Sigmoid colon (tissue), 7 donors: ENCODE measurements around the gene GBX2. TPM values are rescaled to one million over a fixed set of nuclear protein-coding genes. Genes with fewer than 3 reads are reported as not detected.

Experiments
- DNase-seq: peaks from one replicate; pipeline ENCODE4 v3.0.0-alpha.2; 2019
- H3K27ac ChIP-seq, 4 donors: fragments of 200-600 bp; sonication (generic); one replicate each; pipeline ENCODE4 v1.5.1; 2016 to 2019; ENCODE audit warnings: mild to moderate bottlenecking in 1 of 4
- H3K27me3 ChIP-seq, 3 donors: fragments of 200-600 bp; sonication (generic); one replicate each; pipeline ENCODE4 v1.5.1; 2019; ENCODE audit warnings: mild to moderate bottlenecking in 1 of 3
- H3K36me3 ChIP-seq, 4 donors: fragments of 200-600 bp; sonication (generic); one replicate each; pipeline ENCODE4 v1.5.1; 2016 to 2019
- H3K4me1 ChIP-seq, 4 donors: fragments of 200-600 bp; sonication (generic); one replicate each; pipeline ENCODE4 v1.5.1; 2017 to 2019
- H3K4me3 ChIP-seq, 4 donors: fragments of 200-600 bp; sonication (generic); one replicate each; pipeline ENCODE4 v1.5.1; 2017 to 2019; ENCODE audit warnings: mild to moderate bottlenecking in 2 of 4, moderate library complexity in 1 of 4
- H3K9me3 ChIP-seq, 4 donors: fragments of 200-600 bp in 3 of 4; sonication (generic) in 3 of 4; one replicate each; pipeline versions ENCODE4 v1.5.1 to v1.6.1; 2013 to 2019
- CTCF ChIP-seq, 4 experiments: fragments of 450-650 bp in 3 of 4; fragments of 200-600 bp in 1 of 4; IDR thresholded peaks; one replicate each; pipeline ENCODE4 v1.5.1; 2016 to 2019; ENCODE audit warnings: antibody characterized with exemption in 4 of 4, mild to moderate bottlenecking in 3 of 4, moderate library complexity in 2 of 4
- EP300 ChIP-seq, 4 donors: sonication (generic); formaldehyde crosslinking; IDR thresholded peaks; one replicate each; pipeline ENCODE4 v1.6.1; 2017; ENCODE audit warnings: antibody characterized with exemption in 4 of 4
- POLR2A ChIP-seq, 2 donors: fragments of 450-650 bp; IDR thresholded peaks; one replicate each; pipeline ENCODE4 v1.6.1; 2016; ENCODE audit warnings: antibody characterized with exemption in 2 of 2, mild to moderate bottlenecking in 2 of 2, moderate library complexity in 2 of 2
- POLR2AphosphoS5 ChIP-seq, 4 donors: sonication (generic); formaldehyde crosslinking; IDR thresholded peaks; one replicate each; pipeline ENCODE4 v1.6.1; 2017; ENCODE audit warnings: antibody characterized with exemption in 4 of 4
- WGBS, 2 donors: extraction: QIAGEN DNeasy Blood & Tissue Kit; methylation state at CpG; one replicate each; pipeline ENCODE4 v1.1.7; 2013; 5-methylcytosine and 5-hydroxymethylcytosine counted together
- intact Hi-C: fragments of 100-400 bp; cut with DNase I; formaldehyde crosslinking; loops from one replicate; pipeline ENCODE4 v1.15.1; 2023
- polyA plus RNA-seq, 3 donors: library from polyadenylated mRNA; stranded (reverse); fragments of 200-250 nt; gene quantifications; one replicate each; pipeline ENCODE4 v1.2.3, GENCODE V29; 2013
- total RNA-seq, 4 donors: library from RNA; depleted of rRNA; stranded (reverse); fragments of >200 nt; gene quantifications; one replicate each; pipeline ENCODE4 v1.1.0, GENCODE V29; 2016
- donor health status: healthy with polysubstance abuse.
- donor health status: Bipolar disorder and iron deficiency.
- donor health status: healthy.

Gene GBX2
- total and polyA plus RNA-seq, 7 donors, result not detected

DNA sequence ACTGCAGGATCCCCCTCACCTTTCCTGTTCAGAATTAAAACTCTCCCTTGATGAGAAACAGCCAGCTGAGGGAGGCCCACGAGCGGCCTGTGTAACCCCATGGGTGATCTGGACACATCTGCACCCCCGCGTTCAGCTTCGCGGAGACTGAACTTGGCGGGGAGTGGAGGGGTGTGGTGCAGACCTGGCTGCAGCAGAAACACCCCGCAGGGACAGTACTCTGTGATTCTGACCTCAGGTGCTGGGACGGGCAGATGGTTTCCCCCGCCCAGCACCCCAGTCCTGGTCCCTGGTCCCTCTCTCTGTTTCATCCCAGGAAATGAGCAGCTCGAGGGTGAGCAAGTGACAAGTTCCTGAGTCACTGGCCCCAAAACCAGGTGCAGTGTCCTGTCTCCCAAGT lies 41.2 kb downstream of the GBX2 start:
- Histone ChIP-seq H3K4me3 (no peak overlapping the region), H3K4me1 (no peaks in the 10 kb centered on the region), H3K36me3 (peaks cover 0 to 47% (median 10%) of the 10 kb centered on the region in 4 donors), H3K9me3 (no peaks in the 10 kb centered on the region), H3K27ac (no peak overlapping the region), H3K27me3 (no peaks in the 10 kb centered on the region)
- intact Hi-C loops, result no loop called here
- no peak for DNase-seq
- WGBS, 2 donors, result 93 to 94% methylated on average over 11 of the region's 11 CpGs
- TF ChIP-seq CTCF (IDR thresholded peaks at IDR 0.05) (no peak), POLR2AphosphoS5 (IDR thresholded peaks at IDR 0.05) (no peak), EP300 (IDR thresholded peaks at IDR 0.05) (no peak), POLR2A (IDR thresholded peaks at IDR 0.05) (no peak)

DNA sequence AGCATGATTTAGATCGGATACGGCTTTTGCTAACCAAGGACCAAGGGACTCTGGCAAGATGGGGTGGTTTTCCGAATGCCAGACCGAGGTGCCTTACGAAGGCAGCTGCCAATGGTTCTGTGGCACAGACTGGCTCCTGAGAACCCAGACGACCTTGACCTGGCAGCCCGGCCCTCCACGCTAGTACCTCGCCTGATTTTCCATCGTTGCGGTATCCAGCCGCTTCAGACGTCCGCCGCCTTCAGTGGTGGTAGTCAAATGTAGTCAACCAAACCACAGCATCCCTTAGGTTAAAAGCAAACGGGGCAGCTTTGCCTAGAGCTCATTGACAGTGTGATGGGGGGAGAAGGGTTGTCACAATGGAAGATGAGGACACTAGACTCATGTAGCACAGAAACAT lies 42.6 kb downstream of the GBX2 start:
- Histone ChIP-seq H3K4me1 (no peaks in the 10 kb centered on the region), H3K4me3 (no peak overlapping the region), H3K27ac (no peak overlapping the region), H3K27me3 (no peaks in the 10 kb centered on the region), H3K9me3 (no peaks in the 10 kb centered on the region), H3K36me3 (peaks cover 0 to 60% (median 10%) of the 10 kb centered on the region in 4 donors)
- TF ChIP-seq POLR2AphosphoS5 (IDR thresholded peaks at IDR 0.05), result no peak
- no peak for TF ChIP-seq POLR2A (IDR thresholded peaks at IDR 0.05)
- no peak for TF ChIP-seq EP300 (IDR thresholded peaks at IDR 0.05)
- TF ChIP-seq CTCF (IDR thresholded peaks at IDR 0.05), result no peak
- DNase-seq, result no peak
- WGBS, 2 donors, result 93 to 95% methylated on average over 16 of the region's 16 CpGs
- intact Hi-C loops, result no loop called here

DNA sequence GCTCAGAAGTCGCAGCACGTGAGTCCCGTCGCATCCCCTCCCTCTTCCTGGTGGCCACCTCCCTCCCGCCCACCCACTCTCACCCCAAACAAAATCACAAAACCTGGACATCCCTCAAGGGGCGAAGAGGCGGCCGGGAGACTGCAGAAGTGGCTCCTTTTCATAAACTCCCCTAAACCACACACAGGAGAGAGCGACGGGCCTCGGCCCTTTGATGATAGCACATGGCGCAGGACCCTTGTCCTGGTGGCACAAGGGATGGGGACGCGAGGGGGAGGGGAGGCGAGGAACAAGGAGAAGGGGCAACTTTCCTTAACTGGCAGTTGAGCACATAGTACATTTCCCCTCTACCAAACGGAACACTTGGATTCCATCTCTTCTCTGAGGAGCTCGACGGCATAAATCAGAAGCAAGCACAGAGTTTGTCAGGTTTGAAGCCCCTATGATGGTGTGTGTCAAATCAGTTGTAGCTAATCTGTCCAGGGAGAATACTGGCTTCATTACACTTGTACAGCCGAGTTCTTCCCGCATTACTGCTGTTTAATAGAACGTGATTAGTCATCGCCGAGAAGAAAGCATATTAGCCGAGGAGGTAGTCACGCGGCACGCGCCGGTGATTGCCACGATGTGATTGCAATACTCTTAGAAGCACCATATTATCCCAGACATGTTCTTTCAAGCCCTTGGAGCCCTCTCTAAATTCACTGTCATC lies 43.8 kb downstream of the GBX2 start:
- intact Hi-C loops, result no loop called here

GRCh38 chr2:236123716-236124115 lies 44.5 kb downstream of the GBX2 start:
- DNase-seq, result no peak
- TF ChIP-seq CTCF (IDR thresholded peaks at IDR 0.05) (no peak), POLR2AphosphoS5 (IDR thresholded peaks at IDR 0.05) (no peak), EP300 (IDR thresholded peaks at IDR 0.05) (no peak), POLR2A (IDR thresholded peaks at IDR 0.05) (no peak)
- H3K36me3 ChIP-seq, result peaks cover 0 to 60% (median 10%) of the 10 kb centered on the region in 4 donors
- H3K4me1 ChIP-seq, result no peaks in the 10 kb centered on the region
- H3K9me3 ChIP-seq, result no peaks in the 10 kb centered on the region
- H3K27ac ChIP-seq, result no peak overlapping the region
- no peaks in the 10 kb centered on the region for H3K27me3 ChIP-seq
- no peak overlapping the region for H3K4me3 ChIP-seq
- WGBS, 2 donors, result 95 to 98% methylated on average over 19 of the region's 19 CpGs
- intact Hi-C loops, result no loop called here

More for the DNA sequence above, 43.8 kb downstream of the GBX2 start:
- Histone ChIP-seq H3K4me3 (no peak overlapping the region), H3K27me3 (no peaks in the 10 kb centered on the region), H3K4me1 (no peaks in the 10 kb centered on the region), H3K36me3 (peaks cover 0 to 60% (median 10%) of the 10 kb centered on the region in 4 donors), H3K9me3 (no peaks in the 10 kb centered on the region), H3K27ac (no peak overlapping the region)
- TF ChIP-seq EP300 (IDR thresholded peaks at IDR 0.05), result no peak
- no peak for TF ChIP-seq POLR2AphosphoS5 (IDR thresholded peaks at IDR 0.05)
- TF ChIP-seq POLR2A (IDR thresholded peaks at IDR 0.05), result no peak
- no peak for TF ChIP-seq CTCF (IDR thresholded peaks at IDR 0.05)
- DNase-seq, result no peak
- 93% methylated on average over 30 of the region's 30 CpGs for WGBS, 2 donors

DNA sequence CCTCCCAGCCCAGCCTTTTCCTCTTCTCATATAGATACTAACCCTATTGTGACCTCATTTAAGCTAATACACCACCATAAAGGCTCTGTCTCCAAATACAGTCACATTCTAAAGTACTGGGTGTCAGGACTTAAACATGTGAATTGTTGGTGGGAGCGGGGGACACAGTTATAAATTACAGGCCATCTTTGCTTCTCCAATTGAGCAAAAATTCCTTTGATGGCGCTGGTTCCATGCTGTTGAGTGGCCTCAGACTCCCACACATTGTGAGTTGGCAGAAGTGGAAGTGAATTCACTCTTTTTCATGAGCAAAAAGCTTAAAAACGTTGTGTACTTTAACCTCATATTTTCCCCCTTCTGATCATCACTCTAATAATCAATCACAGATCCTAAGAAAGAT lies 46.0 kb downstream of the GBX2 start:
- H3K36me3 ChIP-seq, result peaks cover 0 to 58% (median 10%) of the 10 kb centered on the region in 4 donors
- TF ChIP-seq EP300 (IDR thresholded peaks at IDR 0.05) (no peak), POLR2A (IDR thresholded peaks at IDR 0.05) (no peak), POLR2AphosphoS5 (IDR thresholded peaks at IDR 0.05) (no peak), CTCF (IDR thresholded peaks at IDR 0.05) (no peak)

More for the DNA sequence above, 46.0 kb downstream of the GBX2 start:
- no peak for DNase-seq
- Histone ChIP-seq H3K4me3 (no peak overlapping the region), H3K27me3 (no peaks in the 10 kb centered on the region), H3K4me1 (no peaks in the 10 kb centered on the region), H3K27ac (no peak overlapping the region), H3K9me3 (no peaks in the 10 kb centered on the region)
- 88 to 89% methylated on average over 3 of the region's 3 CpGs for WGBS, 2 donors
- intact Hi-C loops, result no loop called here
